Pons (tissue), 1 donor: ENCODE results near the gene AATK.

Source experiments
- DNase-seq: peaks from one replicate; pipeline ENCODE4 v3.0.0-alpha.2; 2016; ENCODE audit warnings: low spot score

Gene AATK

DNA sequence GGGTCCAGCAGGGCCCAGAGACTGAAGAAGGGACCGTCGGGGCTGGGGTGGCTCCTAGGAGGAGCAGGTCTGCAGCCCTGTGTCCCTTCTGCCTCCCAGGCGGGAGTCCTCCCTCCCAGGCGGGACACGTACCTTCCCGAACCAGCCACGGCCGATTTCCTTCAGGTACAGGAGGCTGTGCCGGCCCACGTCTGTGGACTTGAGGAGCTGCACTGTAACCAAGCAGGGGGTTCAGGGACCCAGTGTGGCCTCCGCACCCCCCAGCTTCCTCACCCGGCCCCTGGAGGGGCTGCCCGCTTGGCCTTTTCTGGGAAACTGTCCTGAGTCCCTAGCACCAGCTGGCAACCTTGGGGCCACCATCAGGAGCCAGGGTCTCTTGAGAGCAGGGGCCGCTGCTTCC lies 37.7 kb downstream of the AATK start:
- DNase-seq, result no peak

DNA sequence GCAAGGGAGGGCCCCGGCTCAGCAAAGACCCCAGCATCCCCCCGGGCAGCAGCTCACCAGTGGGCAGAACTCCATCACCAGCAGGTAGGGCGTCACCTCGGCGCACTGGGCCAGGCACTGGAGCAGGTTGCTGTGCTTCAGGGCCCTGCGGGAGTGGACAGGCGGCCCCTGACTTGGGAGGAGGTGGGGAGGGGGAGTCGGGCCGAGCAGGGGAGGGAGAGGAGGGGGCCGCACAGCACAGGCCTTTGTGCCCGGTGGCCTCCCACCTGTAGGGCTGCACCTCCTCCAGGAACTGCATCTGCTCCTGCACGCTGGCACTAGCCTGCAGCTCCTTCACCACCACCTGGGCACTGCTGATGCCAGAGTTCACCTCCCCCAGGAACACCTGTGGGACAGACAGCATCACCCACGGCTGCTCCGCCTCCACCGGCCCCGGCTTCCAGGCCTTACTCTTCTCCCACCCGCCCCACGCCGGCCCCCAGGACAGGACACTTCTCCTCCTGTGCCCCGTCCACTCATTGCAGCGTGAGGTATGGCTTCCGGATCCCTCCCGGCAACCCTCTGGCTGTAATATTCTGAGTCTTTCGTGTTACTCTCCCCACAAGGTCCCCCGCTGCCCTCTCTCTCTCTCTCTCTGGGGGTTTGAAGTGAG lies 38.4 kb downstream of the AATK start:
- no peak for DNase-seq

GRCh38 chr17:81127133-81127455 lies 38.9 kb downstream of the AATK start:
- no peak for DNase-seq

DNA sequence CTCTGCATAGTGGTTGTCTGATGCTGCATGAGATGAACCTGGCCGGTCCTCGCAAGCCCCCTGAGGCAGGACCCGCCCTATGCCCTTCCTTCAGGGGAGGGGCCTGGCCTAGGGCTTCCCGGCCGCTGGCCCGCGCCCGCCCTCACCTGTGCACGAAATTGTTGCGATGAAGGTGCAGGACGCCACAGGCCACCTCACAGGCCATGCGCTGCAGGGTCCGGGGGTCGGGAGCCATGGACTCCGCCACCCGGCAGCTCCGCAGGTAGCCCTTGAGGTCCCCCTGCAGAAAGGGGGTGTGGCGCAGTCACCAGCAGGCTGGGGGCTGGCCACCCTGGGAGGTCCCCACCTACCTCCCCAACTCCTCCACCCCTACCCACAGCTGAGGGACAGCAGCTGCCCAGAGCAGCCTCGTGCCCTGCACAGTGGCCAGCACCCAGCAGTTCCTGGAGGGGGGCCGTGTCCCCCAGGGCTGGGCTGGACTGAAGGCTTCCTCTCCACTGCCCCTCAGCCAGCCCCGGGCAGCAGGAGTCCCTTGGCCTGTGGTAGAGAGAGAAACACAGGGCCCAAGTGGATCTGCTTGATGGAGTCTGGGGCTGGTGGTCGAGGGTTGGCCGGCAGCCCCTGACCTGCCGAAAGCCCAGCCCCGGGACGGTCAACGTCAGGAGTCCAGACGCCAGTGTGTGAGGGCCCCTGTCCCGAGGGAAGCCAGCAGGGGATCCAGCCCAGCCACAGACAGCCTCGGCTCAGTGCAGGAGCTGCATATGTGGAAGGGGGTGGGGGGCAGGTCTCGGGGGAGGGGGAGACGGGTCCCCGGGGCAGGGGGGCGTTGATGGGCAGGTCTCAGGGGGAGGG lies 39.5 kb downstream of the AATK start:
- no peak for DNase-seq

GRCh38 chr17:81125573-81126081 lies 40.4 kb downstream of the AATK start:
- no peak for DNase-seq

DNA sequence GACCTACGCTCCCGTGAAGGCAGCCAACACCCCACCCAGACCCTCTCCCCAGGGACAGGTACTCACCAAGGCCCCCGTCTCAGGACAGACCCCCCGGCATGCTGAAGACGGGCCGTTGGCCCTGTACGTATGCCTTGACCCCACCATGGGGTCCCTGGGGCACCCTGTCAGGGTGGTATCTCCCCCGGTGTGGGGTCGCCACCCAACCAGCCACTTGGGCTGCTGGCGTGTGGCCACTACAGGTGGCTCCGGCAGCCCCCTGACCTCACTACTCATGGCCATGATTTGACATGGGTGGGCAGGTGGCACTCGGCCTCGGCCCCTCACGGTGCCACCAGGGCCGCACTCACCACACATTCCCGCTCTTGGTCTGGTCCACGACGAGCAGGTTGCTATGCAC lies 41.6 kb downstream of the AATK start:
- DNase-seq, result no peak

- no peak for DNase-seq
These were observed 42.7 kb downstream of the AATK start for GRCh38 chr17:81123052-81124048.

DNA sequence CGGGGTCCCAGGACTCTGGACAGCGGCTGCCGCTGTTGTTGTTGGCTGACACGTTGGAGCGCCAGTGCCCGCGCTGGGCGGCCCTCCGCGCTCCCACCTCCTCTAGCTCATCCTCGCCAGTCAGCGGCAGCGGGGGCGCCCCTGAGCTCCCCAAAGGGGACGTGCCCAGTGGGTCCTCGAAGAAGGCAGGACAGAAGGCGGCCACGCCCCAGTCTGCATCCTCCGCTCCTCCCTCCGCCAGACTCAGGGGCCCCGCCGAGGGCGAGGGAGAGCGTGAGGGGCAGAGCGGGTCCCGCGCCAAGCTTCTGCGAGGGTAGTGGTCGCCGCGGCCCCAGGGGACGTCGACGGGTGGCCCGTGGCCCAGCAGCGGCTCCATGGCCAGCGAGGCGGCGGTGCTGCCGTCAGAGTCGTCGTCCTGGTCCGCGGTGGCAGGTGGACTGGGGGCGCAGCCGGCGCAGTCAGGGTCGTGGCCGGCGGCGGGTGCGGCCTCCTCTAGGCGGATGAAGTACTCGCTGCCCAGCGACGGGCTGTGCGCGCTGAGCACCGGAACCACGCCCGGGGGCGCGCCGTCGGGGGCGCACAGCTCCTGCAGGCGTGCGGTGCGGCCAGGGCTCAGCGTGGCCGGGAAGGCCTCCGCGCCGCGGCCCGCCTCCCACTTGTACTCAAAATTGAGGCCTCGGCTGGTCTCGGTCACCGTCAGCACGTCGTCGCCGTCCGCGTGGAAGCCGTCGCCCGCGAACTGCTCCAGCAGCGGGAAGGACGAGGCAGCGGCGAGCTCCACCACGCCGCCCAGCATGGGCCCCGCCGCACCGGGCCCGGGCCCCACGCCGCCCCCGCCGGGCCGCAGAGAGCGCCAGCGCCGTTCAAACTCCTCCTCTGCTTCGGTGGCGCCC lies 43.9 kb downstream of the AATK start:
- no peak for DNase-seq

GRCh38 chr17:81120695-81121621 lies 45.1 kb downstream of the AATK start:
- no peak for DNase-seq

DNA sequence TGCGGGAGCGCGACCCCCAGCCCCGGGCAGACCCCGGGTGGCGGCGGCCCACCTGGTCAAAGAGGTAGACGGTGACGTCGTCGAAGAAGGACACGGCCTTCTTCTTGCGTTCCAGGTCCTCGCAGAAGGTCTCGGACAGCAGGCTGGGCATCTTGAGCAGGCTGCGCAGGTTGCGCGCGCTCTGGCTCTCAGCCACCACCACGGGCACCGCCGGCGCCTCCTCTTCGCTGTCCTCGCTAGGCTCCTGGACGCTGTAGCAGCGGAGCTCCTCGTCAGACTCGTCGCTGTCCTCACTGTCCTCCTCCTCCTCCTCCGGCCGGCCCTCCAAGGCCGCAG lies 45.9 kb downstream of the AATK start:
- no peak for DNase-seq

DNA sequence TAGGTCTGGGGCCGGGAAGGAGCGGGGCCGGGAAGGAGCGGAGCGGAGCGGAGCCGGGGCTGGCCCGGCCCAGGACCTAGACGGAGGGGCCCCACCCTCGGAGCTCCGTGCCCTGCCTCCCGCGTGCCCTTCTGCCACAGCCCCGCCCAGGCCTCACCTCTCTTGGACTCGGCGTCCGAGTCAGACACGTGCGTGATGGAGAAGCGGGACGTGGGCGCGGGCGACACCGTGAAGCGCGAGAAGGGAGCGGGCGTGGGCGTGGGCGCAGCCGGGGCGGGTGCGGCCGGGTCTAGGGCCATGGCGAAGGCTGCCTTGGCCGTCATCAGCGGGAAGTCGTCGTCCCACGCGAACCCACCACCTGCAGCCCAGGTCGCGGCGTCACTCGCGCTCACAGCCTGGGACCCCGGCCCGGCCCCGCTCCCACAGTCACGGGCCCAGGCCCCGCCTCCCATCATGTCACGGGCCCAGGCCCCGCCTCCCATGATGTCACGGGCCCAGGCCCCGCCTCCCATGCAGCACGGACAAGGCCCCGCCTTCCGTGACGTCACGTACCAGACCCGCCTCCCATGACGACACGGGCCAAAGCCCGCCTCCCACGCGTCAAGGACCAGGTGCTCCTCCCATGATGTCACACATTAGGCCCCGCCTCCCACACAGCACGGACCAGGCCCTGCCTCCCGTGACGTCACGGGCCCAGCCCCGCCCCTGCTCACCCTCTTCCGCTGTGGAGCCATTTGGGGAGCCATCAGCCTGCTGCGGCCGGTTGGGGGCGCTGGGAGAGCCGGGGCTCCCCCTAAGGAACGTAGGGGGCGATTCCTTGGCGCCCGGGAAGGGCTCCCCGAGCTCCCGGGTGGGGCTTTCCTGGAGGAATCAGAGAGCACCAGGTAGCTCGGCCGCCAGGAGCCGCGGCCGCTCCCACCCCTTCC lies 46.5 kb downstream of the AATK start:
- peak; percentile 91 for DNase-seq

DNA sequence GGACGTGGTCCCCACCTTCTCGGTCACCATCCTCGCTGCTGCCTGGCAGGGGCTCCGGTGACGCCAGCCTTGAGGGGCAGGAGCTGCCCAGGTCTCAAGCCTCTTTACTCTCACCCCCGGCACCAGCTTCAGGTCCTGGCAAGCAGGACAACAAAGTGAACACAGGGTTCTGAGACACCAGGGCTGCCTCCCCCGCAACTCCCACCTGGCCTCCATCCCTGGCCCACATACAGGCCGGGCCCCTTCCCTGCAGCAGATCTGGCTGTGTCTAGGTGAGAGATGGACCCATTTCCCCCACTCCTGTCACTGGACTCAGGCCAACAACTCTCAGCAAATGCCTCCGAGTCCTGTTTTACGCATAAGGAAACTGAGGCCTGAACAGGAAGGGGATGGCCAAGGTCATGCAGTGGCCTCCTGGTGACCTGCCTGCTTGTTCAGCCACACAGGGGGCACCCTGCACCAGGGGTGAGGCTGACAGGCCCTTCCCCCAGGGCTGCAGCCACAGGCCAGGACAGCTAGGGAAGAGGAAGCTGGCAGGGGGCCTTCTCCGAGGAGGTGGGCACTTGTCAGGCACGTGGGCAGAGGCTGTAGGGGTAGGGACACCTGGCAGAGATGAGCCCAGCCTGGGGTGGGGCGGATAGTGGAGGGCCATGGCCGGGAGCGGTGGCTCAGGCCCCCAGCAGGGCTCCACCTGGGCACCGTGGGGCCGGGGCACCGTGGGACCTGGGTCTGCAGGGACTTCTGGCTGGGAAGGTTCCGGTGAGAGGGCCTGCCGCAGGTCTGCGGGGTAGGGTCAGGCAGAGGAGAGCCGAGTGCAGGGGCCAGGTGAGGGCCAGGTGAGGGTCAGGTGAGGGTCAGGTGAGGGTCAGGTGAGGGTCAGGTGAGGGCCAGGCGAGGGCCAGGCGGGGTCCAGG lies 47.5 kb downstream of the AATK start:
- no peak for DNase-seq

GRCh38 chr17:81117672-81118198 lies 48.3 kb downstream of the AATK start:
- no peak for DNase-seq

GRCh38 chr17:81116704-81117103 lies 49.3 kb downstream of the AATK start:
- DNase-seq, result no peak

GRCh38 chr17:81115749-81116464 lies 50.1 kb downstream of the AATK start:
- DNase-seq, result no peak

- DNase-seq, result no peak
These were observed 50.8 kb downstream of the AATK start for GRCh38 chr17:81115219-81115618.
